ENCODE results near the gene OR2T34.
"Not testable (repeated sequence)": the region's sequence is repeated elsewhere in the genome, so short reads cannot be mapped to it uniquely, and the experiment has no call there.

DNA sequence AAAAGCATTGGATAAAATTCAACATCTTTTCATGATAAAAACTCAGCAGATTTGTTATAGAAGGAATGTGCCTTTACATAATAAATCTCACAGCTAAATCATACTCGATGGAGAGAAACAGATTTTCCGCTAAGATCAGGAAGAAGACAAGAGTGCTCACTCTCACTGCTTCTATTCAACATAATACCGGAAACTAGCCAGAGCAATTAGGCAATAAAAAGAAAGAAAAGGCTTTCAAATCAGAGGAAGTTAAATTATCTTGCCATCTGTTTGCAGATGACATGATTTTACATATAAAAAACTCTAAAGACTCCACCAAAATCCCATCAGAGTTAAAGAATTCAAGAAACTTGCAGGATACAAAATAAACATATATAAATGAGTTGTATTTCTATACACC is 3.7 kb downstream of the OR2T34 start:
- TF ChIP-seq EZH2 (IDR thresholded peaks at IDR 0.05; ENCODE audit: borderline replicate concordance, insufficient read depth, low read length, poor library complexity, severe bottlenecking); EP300 (conservative IDR thresholded peaks at IDR 0.05; ENCODE audit: poor library complexity, severe bottlenecking): not testable (repeated sequence)
- TF ChIP-seq, protein P1, sequence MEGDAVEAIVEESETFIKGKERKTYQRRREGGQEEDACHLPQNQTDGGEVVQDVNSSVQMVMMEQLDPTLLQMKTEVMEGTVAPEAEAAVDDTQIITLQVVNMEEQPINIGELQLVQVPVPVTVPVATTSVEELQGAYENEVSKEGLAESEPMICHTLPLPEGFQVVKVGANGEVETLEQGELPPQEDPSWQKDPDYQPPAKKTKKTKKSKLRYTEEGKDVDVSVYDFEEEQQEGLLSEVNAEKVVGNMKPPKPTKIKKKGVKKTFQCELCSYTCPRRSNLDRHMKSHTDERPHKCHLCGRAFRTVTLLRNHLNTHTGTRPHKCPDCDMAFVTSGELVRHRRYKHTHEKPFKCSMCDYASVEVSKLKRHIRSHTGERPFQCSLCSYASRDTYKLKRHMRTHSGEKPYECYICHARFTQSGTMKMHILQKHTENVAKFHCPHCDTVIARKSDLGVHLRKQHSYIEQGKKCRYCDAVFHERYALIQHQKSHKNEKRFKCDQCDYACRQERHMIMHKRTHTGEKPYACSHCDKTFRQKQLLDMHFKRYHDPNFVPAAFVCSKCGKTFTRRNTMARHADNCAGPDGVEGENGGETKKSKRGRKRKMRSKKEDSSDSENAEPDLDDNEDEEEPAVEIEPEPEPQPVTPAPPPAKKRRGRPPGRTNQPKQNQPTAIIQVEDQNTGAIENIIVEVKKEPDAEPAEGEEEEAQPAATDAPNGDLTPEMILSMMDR (IDR thresholded peaks at IDR 0.05; ENCODE audit: poor library complexity, severe bottlenecking), result not testable (repeated sequence)

All from neural cell (in vitro differentiated cells).